ENCODE data around the gene DNAJC2. TPM values are rescaled to one million over a fixed set of nuclear protein-coding genes. Genes with fewer than 3 reads are reported as not detected.
"Not testable (repeated sequence)": the region's sequence is repeated elsewhere in the genome, so short reads cannot be mapped to it uniquely, and the experiment has no call there.

DNAJC2 gene
- total RNA-seq, 4 donors from 2014 or later, result 16.4 to 48.6 (median 27.7) TPM

- Histone ChIP-seq H3K9me3 (no peaks in the 10 kb centered on the region), H3K4me3 (no peak overlapping the region), H3K36me3 (no peaks in the 10 kb centered on the region), H3K27me3 (peaks cover 5% of the 10 kb centered on the region), H3K27ac (no peak overlapping the region), H3K4me1 (peaks cover 0 to 7% (median 4%) of the 10 kb centered on the region in 4 donors)
- in situ Hi-C loops (cut with MboI; ENCODE audit: low pct_ligation_motif_present in 1 of 4, low pct_unique_long_range_greater_than_20kb in 1 of 4, low sequenced_read_pairs in 3 of 4) (loop anchor here in 1 of 4 donors (25.0 kb wide), 1 partner anchor 205 kb away; the partner anchor contains the start of gene ARMC10), intact Hi-C loops (cut with DNase I; ENCODE audit: low total_unique reads) (no loop called here)
- DNase-seq, result no peak
- no peak for TF ChIP-seq CTCF (IDR thresholded peaks at IDR 0.05)
- no peak for TF ChIP-seq POLR2A (IDR thresholded peaks at IDR 0.05)
- TF ChIP-seq EP300 (IDR thresholded peaks at IDR 0.05; ENCODE audit: low read depth), result no peak
- no peak for TF ChIP-seq POLR2AphosphoS5 (IDR thresholded peaks at IDR 0.05)
- WGBS, 2 donors (ENCODE audit: low coverage in 1 of 2), result 67 to 83% methylated on average over 3 of the region's 3 CpGs
Measured at GRCh38 chr7:103292122-103292521, 52.4 kb downstream of the DNAJC2 start.

- in situ Hi-C loops (cut with MboI; ENCODE audit: low pct_ligation_motif_present in 1 of 4, low pct_unique_long_range_greater_than_20kb in 1 of 4, low sequenced_read_pairs in 3 of 4), result loop anchor here in 1 of 4 donors (25.0 kb wide), 1 partner anchor 196 kb away; the partner anchor contains the start of gene ARMC10
- H3K36me3 ChIP-seq; H3K27ac ChIP-seq; H3K27me3 ChIP-seq; DNase-seq; intact Hi-C loops (cut with DNase I; ENCODE audit: low total_unique reads); H3K9me3 ChIP-seq; H3K4me3 ChIP-seq: not testable (repeated sequence)
- H3K4me1 ChIP-seq, result peaks cover 0 to 17% (median 9%) of the 10 kb centered on the region in 4 donors
- WGBS, 2 donors (ENCODE audit: low coverage in 1 of 2), result 50 to 57% methylated on average over 3 of the region's 3 CpGs
- TF ChIP-seq CTCF (IDR thresholded peaks at IDR 0.05), result peak in 1 of 5 experiments; percentile 8
Measured at GRCh38 chr7:103282802-103283427, 61.7 kb downstream of the DNAJC2 start.

- intact Hi-C loops (cut with DNase I; ENCODE audit: low total_unique reads); H3K36me3 ChIP-seq; H3K9me3 ChIP-seq; H3K27me3 ChIP-seq: not testable (repeated sequence)
- 0 to 3% methylated on average over 2 to 21 of the region's 25 CpGs for WGBS, 2 donors (ENCODE audit: low coverage in 1 of 2)
- H3K27ac ChIP-seq, result peak overlapping the region; percentile 38 to 74 (median 48)
- H3K4me3 ChIP-seq, result peak overlapping the region; percentile 34 to 67 (median 48)
- DNase-seq, result peak; percentile 11
- peaks cover 0 to 17% (median 9%) of the 10 kb centered on the region in 4 donors for H3K4me1 ChIP-seq
- in situ Hi-C loops (cut with MboI; ENCODE audit: low pct_ligation_motif_present in 1 of 4, low pct_unique_long_range_greater_than_20kb in 1 of 4, low sequenced_read_pairs in 3 of 4), result loop anchor here in 1 of 4 donors (25.0 kb wide), 1 partner anchor 193 kb away; the partner anchor contains the start of gene ARMC10
Measured at GRCh38 chr7:103280803-103281155, 63.8 kb downstream of the DNAJC2 start.

GRCh38 chr7:103279963-103280802 is 64.4 kb downstream of the DNAJC2 start:
- H3K9me3 ChIP-seq; intact Hi-C loops (cut with DNase I; ENCODE audit: low total_unique reads); H3K36me3 ChIP-seq; H3K27me3 ChIP-seq: not testable (repeated sequence)
- peak overlapping the region; percentile 34 to 67 (median 48) for H3K4me3 ChIP-seq
- H3K27ac ChIP-seq, result peak overlapping the region; percentile 38 to 74 (median 48)
- H3K4me1 ChIP-seq, result peaks cover 0 to 17% (median 9%) of the 10 kb centered on the region in 4 donors
- DNase-seq, result peak; percentile 77
- in situ Hi-C loops (cut with MboI; ENCODE audit: low pct_ligation_motif_present in 1 of 4, low pct_unique_long_range_greater_than_20kb in 1 of 4, low sequenced_read_pairs in 3 of 4), result loop anchor here in 1 of 4 donors (25.0 kb wide), 1 partner anchor 193 kb away; the partner anchor contains the start of gene ARMC10
- 0 to 4% methylated on average over 17 to 48 of the region's 71 CpGs for WGBS, 2 donors (ENCODE audit: low coverage in 1 of 2)

- H3K27me3 ChIP-seq; intact Hi-C loops (cut with DNase I; ENCODE audit: low total_unique reads); H3K9me3 ChIP-seq; H3K36me3 ChIP-seq: not testable (repeated sequence)
- in situ Hi-C loops (cut with MboI; ENCODE audit: low pct_ligation_motif_present in 1 of 4, low pct_unique_long_range_greater_than_20kb in 1 of 4, low sequenced_read_pairs in 3 of 4), result loop anchor here in 1 of 4 donors (25.0 kb wide), 1 partner anchor 192 kb away; the partner anchor contains the start of gene ARMC10
- Histone ChIP-seq H3K4me1 (peaks cover 0 to 17% (median 9%) of the 10 kb centered on the region in 4 donors), H3K27ac (peak overlapping the region in 3 of 4 donors; percentile 17 to 74 (median 46)), H3K4me3 (peak overlapping the region; percentile 34 to 67 (median 48))
- peak; percentile 9 for DNase-seq
- WGBS, 2 donors (ENCODE audit: low coverage in 1 of 2), result 0% methylated on average over 3 to 12 of the region's 12 CpGs
Measured at GRCh38 chr7:103279636-103279962, 65.0 kb downstream of the DNAJC2 start.

- H3K4me1 ChIP-seq, result peaks cover 0 to 17% (median 9%) of the 10 kb centered on the region in 4 donors
- H3K27ac ChIP-seq; H3K9me3 ChIP-seq; H3K27me3 ChIP-seq; intact Hi-C loops (cut with DNase I; ENCODE audit: low total_unique reads); DNase-seq; H3K4me3 ChIP-seq; H3K36me3 ChIP-seq: not testable (repeated sequence)
- in situ Hi-C loops (cut with MboI; ENCODE audit: low pct_ligation_motif_present in 1 of 4, low pct_unique_long_range_greater_than_20kb in 1 of 4, low sequenced_read_pairs in 3 of 4), result loop anchor here in 1 of 4 donors (25.0 kb wide), 1 partner anchor 191 kb away; the partner anchor contains the start of gene ARMC10
- 88% methylated on average over 2 of the region's 2 CpGs; no CpG with 5 or more reads in 1 of the 2 donors for WGBS, 2 donors (ENCODE audit: low coverage in 1 of 2)
Measured at GRCh38 chr7:103278195-103278594, 66.4 kb downstream of the DNAJC2 start.

GRCh38 chr7:103274867-103275266 is 69.7 kb downstream of the DNAJC2 start:
- H3K4me1 ChIP-seq; H3K27ac ChIP-seq; H3K27me3 ChIP-seq; H3K4me3 ChIP-seq; H3K9me3 ChIP-seq; intact Hi-C loops (cut with DNase I; ENCODE audit: low total_unique reads); H3K36me3 ChIP-seq; DNase-seq: not testable (repeated sequence)
- 98% methylated on average over 20 of the region's 24 CpGs; no CpG with 5 or more reads in 1 of the 2 donors for WGBS, 2 donors (ENCODE audit: low coverage in 1 of 2)
- in situ Hi-C loops (cut with MboI; ENCODE audit: low pct_ligation_motif_present in 1 of 4, low pct_unique_long_range_greater_than_20kb in 1 of 4, low sequenced_read_pairs in 3 of 4), result loop anchor here in 1 of 4 donors (25.0 kb wide), 1 partner anchor 188 kb away; the partner anchor contains the start of gene ARMC10

GRCh38 chr7:103273374-103273773 is 71.2 kb downstream of the DNAJC2 start:
- H3K9me3 ChIP-seq; H3K4me3 ChIP-seq; in situ Hi-C loops (cut with MboI; ENCODE audit: low pct_ligation_motif_present in 1 of 4, low pct_unique_long_range_greater_than_20kb in 1 of 4, low sequenced_read_pairs in 3 of 4); H3K36me3 ChIP-seq; H3K27me3 ChIP-seq; intact Hi-C loops (cut with DNase I; ENCODE audit: low total_unique reads); H3K27ac ChIP-seq; H3K4me1 ChIP-seq; DNase-seq: not testable (repeated sequence)
- 93 to 94% methylated on average over 6 of the region's 6 CpGs for WGBS, 2 donors (ENCODE audit: low coverage in 1 of 2)
